ENCODE results near the gene LNX1. TPM values are rescaled to one million over a fixed set of nuclear protein-coding genes. Genes with fewer than 3 reads are reported as not detected.

LNX1 gene
- total and polyA plus RNA-seq, 10 of the 15 experiments (the other 5 are each of a cell fraction or from before 2014, with no cell fraction given): 0.72 to 1.4 (median 1.0) TPM

DNA sequence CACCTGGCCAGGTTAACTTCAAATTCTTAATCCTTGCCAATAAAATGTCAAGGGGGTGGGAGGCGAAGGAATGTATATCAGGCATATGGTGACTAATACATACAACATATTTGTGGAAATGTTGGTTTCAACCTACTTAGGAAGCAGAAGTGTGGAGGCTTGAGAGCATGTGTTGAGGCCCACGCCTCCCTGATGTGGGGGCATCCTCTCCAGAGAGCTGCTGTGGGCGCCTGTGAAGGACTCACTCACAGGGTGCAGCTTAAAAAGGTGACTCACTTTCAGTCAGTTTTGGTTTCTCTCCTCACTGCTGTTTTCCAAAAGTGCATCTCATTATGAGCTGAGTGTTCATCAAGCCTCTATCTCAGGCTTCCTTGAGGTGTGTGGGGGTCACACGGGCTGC is 27.5 kb downstream of the LNX1 start (continued):
- no peak for TF ChIP-seq ZBTB4 (CRISPR knock-in tag; IDR thresholded peaks at IDR 0.05)
- peak; percentile 20; the same call in 1 of the 2 replicates for TF ChIP-seq SPI1 (IDR thresholded peaks at IDR 0.05; ENCODE audit: borderline replicate concordance, insufficient read depth, low read depth, low read length)
- TF ChIP-seq RELA (IDR thresholded peaks at IDR 0.05; ENCODE audit: borderline replicate concordance, partially characterized antibody): no peak
- TF ChIP-seq BHLHE40 (IDR thresholded peaks at IDR 0.05; ENCODE audit: borderline replicate concordance in 1 of 2, low read depth in 2 of 2, low read length in 1 of 2): peak in 1 of 2 experiments; percentile 38; a peak in 1 of 4 replicates
- TF ChIP-seq, protein P1, sequence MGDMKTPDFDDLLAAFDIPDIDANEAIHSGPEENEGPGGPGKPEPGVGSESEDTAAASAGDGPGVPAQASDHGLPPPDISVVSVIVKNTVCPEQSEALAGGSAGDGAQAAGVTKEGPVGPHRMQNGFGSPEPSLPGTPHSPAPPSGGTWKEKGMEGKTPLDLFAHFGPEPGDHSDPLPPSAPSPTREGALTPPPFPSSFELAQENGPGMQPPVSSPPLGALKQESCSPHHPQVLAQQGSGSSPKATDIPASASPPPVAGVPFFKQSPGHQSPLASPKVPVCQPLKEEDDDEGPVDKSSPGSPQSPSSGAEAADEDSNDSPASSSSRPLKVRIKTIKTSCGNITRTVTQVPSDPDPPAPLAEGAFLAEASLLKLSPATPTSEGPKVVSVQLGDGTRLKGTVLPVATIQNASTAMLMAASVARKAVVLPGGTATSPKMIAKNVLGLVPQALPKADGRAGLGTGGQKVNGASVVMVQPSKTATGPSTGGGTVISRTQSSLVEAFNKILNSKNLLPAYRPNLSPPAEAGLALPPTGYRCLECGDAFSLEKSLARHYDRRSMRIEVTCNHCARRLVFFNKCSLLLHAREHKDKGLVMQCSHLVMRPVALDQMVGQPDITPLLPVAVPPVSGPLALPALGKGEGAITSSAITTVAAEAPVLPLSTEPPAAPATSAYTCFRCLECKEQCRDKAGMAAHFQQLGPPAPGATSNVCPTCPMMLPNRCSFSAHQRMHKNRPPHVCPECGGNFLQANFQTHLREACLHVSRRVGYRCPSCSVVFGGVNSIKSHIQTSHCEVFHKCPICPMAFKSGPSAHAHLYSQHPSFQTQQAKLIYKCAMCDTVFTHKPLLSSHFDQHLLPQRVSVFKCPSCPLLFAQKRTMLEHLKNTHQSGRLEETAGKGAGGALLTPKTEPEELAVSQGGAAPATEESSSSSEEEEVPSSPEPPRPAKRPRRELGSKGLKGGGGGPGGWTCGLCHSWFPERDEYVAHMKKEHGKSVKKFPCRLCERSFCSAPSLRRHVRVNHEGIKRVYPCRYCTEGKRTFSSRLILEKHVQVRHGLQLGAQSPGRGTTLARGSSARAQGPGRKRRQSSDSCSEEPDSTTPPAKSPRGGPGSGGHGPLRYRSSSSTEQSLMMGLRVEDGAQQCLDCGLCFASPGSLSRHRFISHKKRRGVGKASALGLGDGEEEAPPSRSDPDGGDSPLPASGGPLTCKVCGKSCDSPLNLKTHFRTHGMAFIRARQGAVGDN (IDR thresholded peaks at IDR 0.05): peak; percentile 71
- TF ChIP-seq JUND (IDR thresholded peaks at IDR 0.05; ENCODE audit: low read depth, low read length): no peak
- no peak for TF ChIP-seq RBBP5 (conservative IDR thresholded peaks at IDR 0.05)
- TF ChIP-seq CHD1 (IDR thresholded peaks at IDR 0.05; ENCODE audit: low read depth, low read length): no peak
- TF ChIP-seq HDAC2 (IDR thresholded peaks at IDR 0.05): no peak
- TF ChIP-seq SP1 (IDR thresholded peaks at IDR 0.05; ENCODE audit: low read depth, low read length): no peak
- TF ChIP-seq FOXK2 (IDR thresholded peaks at IDR 0.05): no peak
- TF ChIP-seq NR2F1 (conservative IDR thresholded peaks at IDR 0.05): peak; percentile 41; the same call in 1 of the 2 replicates
- TF ChIP-seq MTA2 (IDR thresholded peaks at IDR 0.05; ENCODE audit: low read depth): peak; percentile 58; the same call in 1 of the 2 replicates
- no peak for TF ChIP-seq CTCF (IDR thresholded peaks at IDR 0.05 in 2 of 3, conservative IDR thresholded peaks at IDR 0.05 in 1 of 3; ENCODE audit: control insufficient read depth in 2 of 3, extremely low read depth in 1 of 3, insufficient read depth in 1 of 3, low read depth in 3 of 3, low read length in 3 of 3)
- no peak for TF ChIP-seq NRF1 (conservative IDR thresholded peaks at IDR 0.05; ENCODE audit: low read depth, low read length)
- no peak for TF ChIP-seq CREB1 (IDR thresholded peaks at IDR 0.05; ENCODE audit: low read depth)
- peak; percentile 52 for TF ChIP-seq ATF7 (IDR thresholded peaks at IDR 0.05; ENCODE audit: low read depth)
- TF ChIP-seq ETV6 (conservative IDR thresholded peaks at IDR 0.05 in 1 of 2, IDR thresholded peaks at IDR 0.05 in 1 of 2; ENCODE audit: borderline replicate concordance in 1 of 2, low read depth in 1 of 2): no peak

Data from GM12878 (cell line).